Testis (tissue), 3 donors: ENCODE data around the gene TNXB. TPM values are rescaled to one million over a fixed set of nuclear protein-coding genes. Genes with fewer than 3 reads are reported as not detected.

Experiments
- DNase-seq: peaks from one replicate; pipeline ENCODE4 v3.0.0-alpha.2; 2019
- H3K27ac ChIP-seq, 2 donors: fragments of 200-600 bp; sonication (generic); one replicate each; pipeline ENCODE4 v1.5.1; 2019
- H3K27me3 ChIP-seq: fragments of 200-600 bp; sonication (generic); one replicate; pipeline ENCODE4 v1.5.1; 2019
- H3K36me3 ChIP-seq: fragments of 200-600 bp; sonication (generic); one replicate; pipeline ENCODE4 v1.5.1; 2017; ENCODE audit warnings: low read depth; ENCODE audit errors: missing control alignments
- H3K4me1 ChIP-seq: fragments of 200-600 bp; sonication (generic); one replicate; pipeline ENCODE4 v1.5.1; 2019
- H3K4me3 ChIP-seq, 2 donors: fragments of 200-600 bp; sonication (generic); one replicate each; pipeline ENCODE4 v1.5.1; 2017 to 2019
- H3K9me3 ChIP-seq: fragments of 200-600 bp; sonication (generic); one replicate; pipeline ENCODE4 v1.5.1; 2017
- POLR2A ChIP-seq: fragments of 450-650 bp; IDR thresholded peaks from one replicate; pipeline ENCODE4 v1.6.1; 2017; ENCODE audit warnings: antibody characterized with exemption, mild to moderate bottlenecking, moderate library complexity
- WGBS, 2 donors: methylation state at CpG; one replicate each; pipeline ENCODE4 v1.1.5; 2018; 5-methylcytosine and 5-hydroxymethylcytosine counted together
- intact Hi-C: fragments of 100-400 bp; cut with DNase I; formaldehyde crosslinking; loops from one replicate; pipeline ENCODE4 v1.15.1; 2023; ENCODE audit warnings: low total_unique reads
- polyA plus RNA-seq: library from polyadenylated mRNA; stranded (reverse); fragments of 350-450 nt; fragmentation: Illumina TruSeq; extraction: RNeasy Lipid Tissue Mini Kit (QIAGEN cat#74804); gene quantifications from one replicate; pipeline ENCODE4 v1.2.3, GENCODE V29; 2014; ENCODE audit warnings: low read depth, low replicate concordance; ENCODE audit not compliant: insufficient read depth
- total RNA-seq, 2 donors: library from RNA; depleted of rRNA; stranded (reverse); fragments of >200 nt; gene quantifications; one replicate each; pipeline ENCODE4 v1.2.3, GENCODE V29; 2016
- TF ChIP-seq, protein P1 (sequence below), 3 experiments: fragments of 450-650 bp in 2 of 3; fragments of 200-600 bp in 1 of 3; sonication (generic) in 1 of 3; IDR thresholded peaks; one replicate each; pipeline ENCODE4 v1.5.1; 2016 to 2019; ENCODE audit warnings: antibody characterized with exemption in 3 of 3, mild to moderate bottlenecking in 2 of 3, moderate library complexity in 1 of 3

The TNXB gene
- total and polyA plus RNA-seq, 3 donors from 2014 or later = 42.4 to 78.2 (median 44.0) TPM

DNA sequence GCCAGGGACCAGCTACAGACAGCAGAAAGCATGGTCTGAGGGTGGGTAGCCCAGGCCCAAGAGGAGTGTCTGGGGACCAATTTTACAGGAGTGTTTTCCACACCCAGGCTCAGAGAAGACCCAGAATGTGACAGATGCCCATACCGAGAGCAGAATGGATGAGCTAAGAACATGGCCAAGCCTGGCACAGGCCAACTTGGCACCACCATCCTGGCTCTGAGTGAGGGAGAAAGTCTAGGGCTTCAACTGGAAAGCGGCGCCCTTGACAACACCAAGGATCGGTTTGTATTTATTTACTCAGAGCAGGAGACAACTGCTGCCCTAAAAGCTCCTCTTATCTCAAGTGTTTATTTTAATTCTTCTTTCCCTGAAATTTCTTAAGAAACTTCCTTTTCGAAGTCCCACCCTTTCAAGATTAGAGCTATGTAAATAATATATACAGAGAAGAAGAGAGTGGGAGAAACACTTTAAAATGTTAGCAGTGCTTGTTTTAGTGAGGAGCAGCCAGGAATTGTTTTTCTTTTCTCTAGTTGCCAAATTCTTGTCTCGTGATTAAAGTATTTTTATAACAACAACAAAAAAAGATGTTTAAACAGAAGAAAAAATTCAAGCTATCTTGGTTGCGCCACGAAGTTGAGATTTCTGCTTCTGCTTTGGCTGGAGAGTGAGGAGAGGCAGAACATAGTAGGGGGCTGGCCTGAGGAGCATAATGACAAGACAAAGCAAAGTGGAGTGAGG lies 16.2 kb downstream of the TNXB start:
- intact Hi-C loops = no loop called here
- WGBS, 2 donors = 45 to 46% methylated on average over 8 of the region's 8 CpGs
- H3K4me1 ChIP-seq = peaks cover 17% of the 10 kb centered on the region
- no peak for TF ChIP-seq POLR2A
- TF ChIP-seq, protein P1, sequence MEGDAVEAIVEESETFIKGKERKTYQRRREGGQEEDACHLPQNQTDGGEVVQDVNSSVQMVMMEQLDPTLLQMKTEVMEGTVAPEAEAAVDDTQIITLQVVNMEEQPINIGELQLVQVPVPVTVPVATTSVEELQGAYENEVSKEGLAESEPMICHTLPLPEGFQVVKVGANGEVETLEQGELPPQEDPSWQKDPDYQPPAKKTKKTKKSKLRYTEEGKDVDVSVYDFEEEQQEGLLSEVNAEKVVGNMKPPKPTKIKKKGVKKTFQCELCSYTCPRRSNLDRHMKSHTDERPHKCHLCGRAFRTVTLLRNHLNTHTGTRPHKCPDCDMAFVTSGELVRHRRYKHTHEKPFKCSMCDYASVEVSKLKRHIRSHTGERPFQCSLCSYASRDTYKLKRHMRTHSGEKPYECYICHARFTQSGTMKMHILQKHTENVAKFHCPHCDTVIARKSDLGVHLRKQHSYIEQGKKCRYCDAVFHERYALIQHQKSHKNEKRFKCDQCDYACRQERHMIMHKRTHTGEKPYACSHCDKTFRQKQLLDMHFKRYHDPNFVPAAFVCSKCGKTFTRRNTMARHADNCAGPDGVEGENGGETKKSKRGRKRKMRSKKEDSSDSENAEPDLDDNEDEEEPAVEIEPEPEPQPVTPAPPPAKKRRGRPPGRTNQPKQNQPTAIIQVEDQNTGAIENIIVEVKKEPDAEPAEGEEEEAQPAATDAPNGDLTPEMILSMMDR (IDR thresholded peaks at IDR 0.05) = no peak
- no peaks in the 10 kb centered on the region for H3K27me3 ChIP-seq
- no peak overlapping the region for H3K4me3 ChIP-seq
- peak; percentile 48 for DNase-seq
- H3K9me3 ChIP-seq = no peaks in the 10 kb centered on the region
- H3K27ac ChIP-seq = peak overlapping the region; percentile 3 to 59
- no peaks in the 10 kb centered on the region for H3K36me3 ChIP-seq

DNA sequence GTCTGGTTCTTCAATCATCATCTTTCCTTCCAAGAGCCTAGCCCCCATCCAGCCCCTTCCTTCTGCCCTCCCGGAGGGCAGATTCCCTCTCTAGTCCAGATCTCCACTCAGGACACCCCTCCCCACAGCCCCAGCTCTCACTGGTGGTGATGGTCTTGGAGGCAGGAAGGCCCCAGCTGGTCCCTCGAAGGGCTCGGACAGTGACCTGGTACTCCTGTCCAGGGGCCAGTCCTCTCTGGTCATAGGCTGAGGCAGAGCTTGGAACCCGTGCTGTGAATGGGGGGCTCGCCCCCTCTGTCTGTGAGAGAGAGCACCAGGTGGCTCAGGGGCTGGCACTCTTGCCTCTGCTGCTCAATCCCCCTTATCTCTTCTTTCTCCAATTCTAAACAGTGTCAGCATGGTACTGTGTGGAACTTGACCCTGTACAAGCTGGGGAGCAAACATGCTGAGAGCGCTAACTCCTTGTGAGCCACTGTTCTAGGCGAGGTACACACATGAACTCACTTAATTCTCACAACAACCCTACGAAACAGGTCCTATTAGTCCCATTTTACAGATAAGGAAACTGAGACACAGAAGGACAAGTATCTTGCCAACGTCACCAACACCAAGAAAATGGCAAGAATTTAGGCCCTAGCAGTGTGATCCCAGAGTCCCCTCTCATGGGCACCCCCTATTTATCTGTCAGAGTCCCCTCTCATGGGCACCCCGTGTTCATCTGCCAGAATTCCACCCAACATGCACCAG lies 19.9 kb downstream of the TNXB start:
- H3K36me3 ChIP-seq = no peaks in the 10 kb centered on the region
- H3K4me3 ChIP-seq = no peak overlapping the region
- H3K4me1 ChIP-seq = peaks cover 35% of the 10 kb centered on the region
- H3K27ac ChIP-seq = no peak overlapping the region
- no peaks in the 10 kb centered on the region for H3K9me3 ChIP-seq
- H3K27me3 ChIP-seq = no peaks in the 10 kb centered on the region
- DNase-seq = no peak
- TF ChIP-seq, protein P1 (IDR thresholded peaks at IDR 0.05) = no peak
- no peak for TF ChIP-seq POLR2A
- intact Hi-C loops = no loop called here
- 98 to 99% methylated on average over 7 to 10 of the region's 10 CpGs for WGBS, 2 donors

DNA sequence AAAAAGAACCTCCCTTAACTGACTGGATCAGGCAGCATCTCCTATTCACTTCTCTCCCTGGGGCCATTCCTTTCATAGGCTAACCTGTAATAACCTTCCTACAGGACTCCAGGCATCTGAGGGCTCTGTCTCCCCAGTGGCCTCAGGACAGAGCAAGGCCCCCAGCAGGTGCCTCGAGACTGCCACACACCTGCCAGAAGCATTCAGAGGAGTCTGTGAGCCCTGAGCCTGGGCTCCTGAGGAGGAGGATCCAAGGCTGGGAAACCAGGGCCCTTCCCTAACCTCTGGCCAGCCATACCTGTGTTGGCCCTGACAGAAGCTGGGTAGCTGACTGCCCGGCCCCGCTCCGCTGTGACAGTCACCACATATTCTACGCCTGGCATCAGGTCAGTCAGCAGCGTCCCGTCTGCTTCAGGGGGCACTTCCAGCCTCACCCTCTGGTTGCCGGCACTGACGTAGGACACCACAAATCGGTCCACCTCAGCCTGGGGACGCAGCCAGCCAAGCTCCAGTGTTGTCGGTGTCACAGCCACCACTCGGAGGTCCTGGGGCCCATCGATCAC lies 20.6 kb downstream of the TNXB start:
- TF ChIP-seq, protein P1 (IDR thresholded peaks at IDR 0.05) = no peak
- TF ChIP-seq POLR2A = no peak
- Histone ChIP-seq H3K4me1 (peaks cover 35% of the 10 kb centered on the region), H3K4me3 (no peak overlapping the region), H3K27me3 (no peaks in the 10 kb centered on the region), H3K9me3 (no peaks in the 10 kb centered on the region), H3K36me3 (no peaks in the 10 kb centered on the region), H3K27ac (no peak overlapping the region)
- intact Hi-C loops = no loop called here
- no peak for DNase-seq
- WGBS, 2 donors = 92 to 95% methylated on average over 7 to 14 of the region's 14 CpGs

DNA sequence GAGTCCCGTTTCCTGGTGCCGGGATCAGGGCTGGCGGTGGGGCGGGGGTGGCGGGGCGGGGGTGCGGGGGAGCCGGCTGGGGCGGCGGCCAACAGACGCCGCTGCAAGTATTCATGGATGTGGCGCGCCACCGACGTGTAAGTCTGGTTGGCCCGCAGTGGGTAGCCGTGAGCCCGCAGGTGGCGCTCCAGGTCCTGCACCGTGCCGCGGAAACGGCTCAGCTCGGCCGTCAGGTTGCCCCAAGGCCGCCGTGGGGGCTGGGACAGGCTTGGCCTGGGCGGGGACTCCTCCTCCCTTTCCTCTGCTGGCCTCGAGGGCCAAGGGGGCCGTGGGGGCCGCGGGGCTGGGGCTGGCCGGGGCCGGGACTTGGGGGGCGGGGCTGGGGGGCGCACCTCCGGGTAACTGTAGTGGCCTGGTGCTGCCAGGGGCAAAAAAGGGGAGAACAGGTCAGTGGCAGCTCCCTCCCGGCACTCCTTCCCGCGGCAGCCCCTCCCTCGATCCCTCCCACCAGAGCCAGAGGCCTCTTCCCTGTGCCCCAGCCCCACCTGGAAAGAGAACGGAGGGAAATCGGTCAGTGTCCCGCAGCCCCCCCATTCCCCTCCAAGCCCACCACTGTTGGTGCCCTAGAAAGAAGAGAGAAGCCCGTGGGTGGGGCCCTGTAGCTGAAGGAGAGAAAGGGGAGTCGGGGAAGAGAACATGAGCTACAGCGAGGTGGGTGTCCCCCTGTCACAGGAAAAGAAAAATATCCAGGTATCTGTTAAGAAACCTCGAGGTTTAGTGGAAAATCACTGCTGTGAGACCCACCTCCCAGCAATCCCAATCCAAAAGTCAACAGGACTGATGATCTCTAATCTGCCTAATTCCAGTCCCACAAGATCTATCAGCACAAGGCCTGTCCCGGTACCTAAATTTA lies 21.3 kb downstream of the TNXB start:
- H3K27ac ChIP-seq = peak overlapping the region; percentile 29 to 50
- 21 to 30% methylated on average over 17 to 19 of the region's 50 CpGs for WGBS, 2 donors
- peaks cover 38% of the 10 kb centered on the region for H3K4me1 ChIP-seq
- DNase-seq = peak; percentile 86
- H3K9me3 ChIP-seq = no peaks in the 10 kb centered on the region
- TF ChIP-seq, protein P1 (IDR thresholded peaks at IDR 0.05) = peak in 2 of 3 experiments; percentile 41 to 48
- TF ChIP-seq POLR2A = no peak
- no peaks in the 10 kb centered on the region for H3K27me3 ChIP-seq
- peak overlapping the region; percentile 5 to 44 for H3K4me3 ChIP-seq
- no peaks in the 10 kb centered on the region for H3K36me3 ChIP-seq
- intact Hi-C loops = no loop called here
